AG08395 (cell line): ENCODE results near the gene MTG1.
"Not testable (repeated sequence)": the region's sequence is repeated elsewhere in the genome, so short reads cannot be mapped to it uniquely, and the experiment has no call there.

ENCODE experiments used
- DNase-seq: peaks from one replicate; pipeline ENCODE4 v3.0.0; 2012; ENCODE audit warnings: mixed read lengths, low spot score

MTG1 gene

GRCh38 chr10:133424102-133424501 is 30.1 kb downstream of the MTG1 start:
- DNase-seq: not testable (repeated sequence)

- not testable (repeated sequence) for DNase-seq
These were observed 30.6 kb downstream of the MTG1 start, which contains the start of gene SPRN for GRCh38 chr10:133424601-133425000. SPRN (minus strand) TSS chr10:133424625; CDS start chr10:133423681, 944 bp downstream.

DNA sequence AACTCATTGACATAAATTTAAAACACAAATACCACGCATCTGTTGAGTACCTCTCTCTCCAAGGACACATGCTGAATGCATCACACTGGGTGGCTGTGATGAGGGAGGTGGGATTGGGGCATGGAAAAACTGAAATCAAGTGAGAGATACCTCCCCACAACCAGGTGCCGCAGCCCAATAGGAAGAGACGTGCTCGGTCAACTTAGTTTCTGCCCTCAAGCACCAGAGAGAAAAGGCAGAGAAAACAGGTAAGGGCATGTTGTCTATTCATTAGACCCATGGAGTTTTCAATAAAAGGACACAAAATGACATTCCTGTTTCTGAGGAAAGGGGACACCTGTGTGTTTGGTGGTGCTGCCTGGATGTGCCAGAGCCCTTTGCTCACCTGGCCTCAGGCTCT is 35.6 kb downstream of the MTG1 start:
- not testable (repeated sequence) for DNase-seq

- DNase-seq: not testable (repeated sequence)
These were observed 38.1 kb downstream of the MTG1 start for GRCh38 chr10:133431888-133432613.

DNA sequence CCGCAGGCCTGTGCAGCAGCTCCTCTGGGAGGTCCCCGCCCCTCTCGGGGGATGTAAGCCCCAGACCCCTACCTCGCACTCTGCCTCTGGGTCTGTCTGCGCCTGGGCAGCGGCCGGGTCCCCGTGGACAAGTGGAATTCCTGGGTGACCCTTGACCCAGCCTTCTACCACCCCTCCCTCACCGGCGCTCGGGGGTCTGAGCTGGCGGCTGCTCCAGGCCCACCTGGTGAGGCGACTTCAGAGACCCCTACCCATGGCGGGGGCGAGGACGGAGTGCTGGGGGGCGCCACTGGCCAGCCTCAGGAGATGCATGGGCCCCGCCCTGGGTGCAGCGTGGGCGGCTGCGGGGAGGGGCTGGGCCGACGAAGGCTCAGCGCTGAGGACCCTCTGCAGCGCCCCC is 38.8 kb downstream of the MTG1 start:
- DNase-seq: not testable (repeated sequence)

- no peak for DNase-seq
These were observed 44.8 kb downstream of the MTG1 start for GRCh38 chr10:133438711-133439273.

- no peak for DNase-seq
These were observed 45.8 kb downstream of the MTG1 start for GRCh38 chr10:133439517-133440461.

GRCh38 chr10:133440633-133441285 is 46.8 kb downstream of the MTG1 start:
- DNase-seq: no peak

GRCh38 chr10:133441356-133441755 is 47.4 kb downstream of the MTG1 start:
- not testable (repeated sequence) for DNase-seq

GRCh38 chr10:133441780-133442179 is 47.8 kb downstream of the MTG1 start:
- no peak for DNase-seq

- DNase-seq: no peak
These were observed 48.4 kb downstream of the MTG1 start for GRCh38 chr10:133442191-133442966.

- DNase-seq: no peak
These were observed 49.3 kb downstream of the MTG1 start for GRCh38 chr10:133442967-133443924.

- no peak for DNase-seq
These were observed 50.6 kb downstream of the MTG1 start for GRCh38 chr10:133444342-133445267.

DNA sequence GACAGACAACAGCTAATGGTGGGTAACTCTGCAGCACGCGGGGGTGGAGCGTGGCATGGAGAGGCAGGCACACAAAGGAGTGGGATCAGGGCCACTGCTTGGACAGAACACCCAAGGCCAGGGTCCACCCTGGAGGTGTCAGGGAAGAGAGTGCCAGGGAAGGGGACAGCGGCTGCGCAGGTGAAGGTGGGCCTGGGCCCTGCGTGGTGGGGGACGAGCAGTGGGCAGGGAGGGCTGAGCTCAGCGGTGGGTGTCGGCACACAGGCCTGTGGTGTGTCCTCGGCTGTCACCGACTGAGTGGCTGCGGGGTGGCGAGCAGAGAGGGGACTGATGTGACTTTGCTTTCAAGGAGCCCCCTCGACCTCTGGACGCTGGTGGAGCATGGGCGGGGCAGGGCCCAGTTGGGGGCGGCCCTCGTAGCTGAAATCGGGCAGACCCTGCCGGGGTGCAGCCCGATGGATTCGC is 51.3 kb downstream of the MTG1 start:
- no peak for DNase-seq

DNA sequence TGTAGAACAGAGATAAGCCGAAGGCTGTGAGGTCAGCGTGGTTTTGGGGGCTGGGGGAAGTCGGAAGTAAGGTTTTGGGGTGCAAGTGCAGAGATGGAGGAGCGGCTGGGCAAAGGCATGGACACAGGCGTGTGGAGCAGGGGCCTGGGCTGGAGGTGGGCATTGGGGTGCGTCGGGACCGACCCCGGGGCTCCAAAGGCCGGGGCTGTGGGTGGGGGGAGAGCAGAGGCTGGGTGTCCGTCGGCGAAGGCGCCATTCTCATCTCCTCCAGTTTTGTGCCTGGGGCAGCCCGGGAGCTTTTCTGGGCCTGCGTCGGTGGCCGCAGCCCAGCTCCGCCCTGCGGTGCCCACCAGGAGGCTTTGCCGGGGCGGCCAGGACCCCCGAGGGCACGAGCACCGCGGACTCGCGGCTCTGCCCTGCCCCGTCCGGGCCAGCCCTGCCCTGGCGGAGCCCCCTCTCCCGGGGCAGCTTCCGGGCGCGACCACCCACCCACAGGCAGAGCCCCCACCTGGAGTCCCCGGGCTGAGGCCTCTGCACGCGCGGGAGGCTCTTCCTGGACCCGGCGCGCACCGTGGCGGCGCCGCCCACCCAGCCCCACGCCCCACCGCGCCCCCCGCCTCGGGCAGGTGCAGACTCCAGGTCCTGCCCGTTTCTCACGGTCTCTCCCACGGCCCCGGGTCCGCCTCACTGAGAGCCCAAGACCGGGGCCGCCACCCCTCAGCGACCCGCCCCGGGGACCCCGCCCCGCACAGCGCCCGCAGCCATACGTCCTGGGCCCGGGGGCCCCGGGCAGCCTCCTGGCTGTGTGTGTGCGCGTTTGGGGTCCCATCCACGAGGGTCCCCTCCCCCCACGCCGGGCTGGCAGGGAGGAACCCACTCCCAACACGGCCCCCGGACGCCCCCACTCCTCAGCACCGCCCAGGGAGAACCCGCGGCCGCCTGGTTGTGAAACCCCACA is 52.1 kb downstream of the MTG1 start:
- DNase-seq: no peak

DNA sequence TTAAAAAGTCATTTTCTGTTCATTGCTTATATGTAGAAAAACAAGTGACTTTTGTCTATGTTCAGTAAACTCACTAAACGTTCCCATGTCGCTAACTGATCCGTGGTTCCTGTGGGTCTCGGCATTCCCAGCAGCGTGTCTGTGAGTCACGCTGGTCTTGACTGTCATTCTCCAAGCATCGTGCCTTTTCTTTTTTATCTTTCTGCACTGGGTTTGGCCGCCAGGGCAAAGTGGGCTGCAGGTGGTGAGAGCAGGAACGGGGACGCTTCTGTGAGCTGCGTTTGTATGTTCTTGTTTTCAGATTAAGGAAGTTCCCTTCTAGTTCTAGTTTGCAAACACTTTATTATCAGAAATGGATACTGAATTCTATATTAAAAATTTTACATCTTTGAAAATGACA is 53.0 kb downstream of the MTG1 start:
- DNase-seq: no peak

GRCh38 chr10:133448120-133448519 is 54.2 kb downstream of the MTG1 start:
- no peak for DNase-seq

GRCh38 chr10:133451346-133451745 is 57.4 kb downstream of the MTG1 start:
- DNase-seq: no peak
